ENCODE data around the gene C3orf33.

C3orf33 gene

DNA sequence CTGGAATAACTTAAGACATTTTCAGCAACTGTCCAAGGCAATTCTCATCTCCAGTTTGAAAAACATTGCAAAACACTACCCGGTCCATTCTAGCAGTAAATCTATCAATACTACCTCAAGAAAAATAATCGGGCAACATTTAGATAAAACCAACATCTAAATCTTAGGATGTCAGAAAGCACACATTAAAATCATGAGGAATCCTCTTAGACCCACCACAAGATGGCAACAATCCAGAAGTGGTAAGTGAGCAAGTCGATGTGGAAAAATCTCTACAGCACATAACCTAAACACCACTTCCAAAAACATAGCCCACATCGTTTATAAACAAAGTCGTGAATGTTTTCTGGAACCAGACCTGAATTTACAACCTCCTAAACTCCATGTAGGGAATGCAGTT lies 66.9 kb downstream of the C3orf33 start:
- no peak for DNase-seq

DNA sequence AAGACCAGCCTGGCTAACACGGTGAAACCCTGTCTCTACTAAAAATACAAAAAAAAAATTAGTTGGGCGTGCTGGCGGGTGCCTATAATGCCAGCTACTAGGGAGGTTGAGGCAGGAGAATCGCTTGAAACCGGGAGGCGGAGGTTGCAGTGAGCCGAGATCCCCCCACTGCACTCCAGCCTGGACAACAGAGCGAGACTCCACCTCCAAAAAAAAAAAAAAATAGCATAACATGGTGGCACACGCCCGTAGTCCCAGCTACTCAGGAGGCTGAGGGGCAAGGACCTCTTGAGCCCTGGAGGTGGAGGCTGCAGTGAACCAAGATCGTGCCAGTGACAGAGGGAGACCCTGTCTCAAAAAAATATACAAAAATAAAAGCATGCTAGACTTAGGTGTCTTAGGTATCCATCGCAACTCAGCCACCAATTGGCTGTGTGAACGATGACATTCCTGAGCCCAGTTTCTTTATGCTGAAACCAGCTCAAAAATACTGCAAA lies 67.5 kb downstream of the C3orf33 start:
- no peak for DNase-seq

DNA sequence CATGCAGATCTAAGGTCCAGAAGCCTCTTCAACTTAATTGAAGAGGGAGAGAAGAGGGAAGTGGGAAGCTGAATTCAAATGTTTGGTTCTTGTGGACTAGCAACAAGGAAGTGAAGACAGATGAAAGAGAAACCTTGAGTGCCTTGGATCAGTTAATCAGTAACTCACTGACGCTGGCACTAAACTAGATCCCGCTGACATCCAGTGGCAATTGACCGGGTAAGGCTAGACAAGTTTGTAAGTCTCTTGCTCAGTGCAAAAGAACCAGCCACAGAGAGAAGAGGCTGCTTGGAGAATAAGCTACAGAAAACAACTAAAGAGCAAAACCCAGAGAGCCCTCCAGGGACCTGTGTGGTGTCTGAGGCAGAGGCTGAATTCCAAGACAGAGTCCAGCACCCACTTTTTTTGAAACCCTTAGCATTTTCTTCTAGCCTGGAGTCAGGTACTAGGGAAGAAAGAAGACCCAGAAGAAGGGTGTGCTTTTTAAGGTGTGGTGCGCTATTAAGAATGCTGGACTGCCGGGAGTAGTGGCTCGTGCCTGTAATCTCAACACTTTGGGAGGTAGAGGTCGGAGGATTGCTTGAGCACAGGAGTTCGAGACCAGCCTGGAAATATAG lies 68.1 kb downstream of the C3orf33 start:
- no peak for DNase-seq

DNA sequence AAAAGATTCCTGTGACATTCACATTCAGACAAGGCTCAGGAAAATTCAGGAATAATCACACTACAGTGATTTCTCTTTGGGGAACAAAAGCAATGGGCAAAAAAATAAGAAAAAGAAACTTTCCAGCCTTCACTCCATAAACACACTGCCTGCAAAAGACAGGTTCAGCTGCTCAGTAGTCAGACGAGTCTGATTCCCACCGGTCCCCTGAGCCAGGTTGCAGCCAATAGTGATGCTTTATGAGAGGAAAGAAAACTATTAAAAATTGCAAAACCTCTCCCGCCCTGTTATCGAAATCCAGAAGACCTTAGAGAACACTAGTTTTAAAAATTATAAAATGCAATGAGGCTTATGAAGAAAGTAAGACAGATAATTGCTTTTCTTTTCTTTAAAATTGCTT lies 69.7 kb downstream of the C3orf33 start:
- no peak for DNase-seq

DNA sequence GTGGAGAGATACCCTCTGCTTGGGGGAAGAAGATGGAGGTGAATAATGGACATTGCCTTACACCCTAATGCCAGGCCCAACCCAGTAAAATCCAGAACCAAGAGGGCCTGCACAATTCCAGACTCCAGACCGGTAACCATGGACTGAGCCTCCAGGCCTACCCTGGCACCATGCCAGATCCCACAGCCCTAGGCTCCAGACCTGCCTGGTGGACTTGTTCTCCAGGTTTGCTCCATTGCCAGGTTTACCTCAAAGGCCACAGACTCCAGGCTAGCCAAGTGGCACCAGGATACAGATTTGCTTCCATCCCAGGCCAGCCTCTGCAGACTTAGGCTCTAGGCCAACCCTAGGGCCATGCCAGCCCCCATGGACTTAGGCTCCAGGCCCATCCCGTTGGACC lies 75.2 kb downstream of the C3orf33 start:
- no peak for DNase-seq

DNA sequence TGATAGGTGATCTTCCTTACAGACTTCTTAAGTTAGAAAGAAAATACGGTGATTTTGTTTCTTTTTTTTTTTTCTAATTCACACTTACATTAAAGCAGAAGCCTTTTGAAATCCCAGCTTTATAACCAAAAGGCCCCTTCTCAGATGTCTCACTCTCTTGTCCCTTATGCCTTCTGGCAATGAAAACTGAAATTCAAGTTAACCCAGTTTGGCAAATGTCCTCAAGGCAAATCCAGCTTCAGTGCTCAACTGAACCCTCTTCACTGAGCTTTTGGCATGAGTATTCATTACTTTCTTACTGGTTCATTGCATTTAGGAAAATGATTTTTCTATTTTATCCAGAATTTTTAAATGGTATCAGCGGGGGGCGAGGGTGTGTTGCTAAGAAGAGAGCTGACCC lies 78.2 kb downstream of the C3orf33 start:
- no peak for DNase-seq

DNA sequence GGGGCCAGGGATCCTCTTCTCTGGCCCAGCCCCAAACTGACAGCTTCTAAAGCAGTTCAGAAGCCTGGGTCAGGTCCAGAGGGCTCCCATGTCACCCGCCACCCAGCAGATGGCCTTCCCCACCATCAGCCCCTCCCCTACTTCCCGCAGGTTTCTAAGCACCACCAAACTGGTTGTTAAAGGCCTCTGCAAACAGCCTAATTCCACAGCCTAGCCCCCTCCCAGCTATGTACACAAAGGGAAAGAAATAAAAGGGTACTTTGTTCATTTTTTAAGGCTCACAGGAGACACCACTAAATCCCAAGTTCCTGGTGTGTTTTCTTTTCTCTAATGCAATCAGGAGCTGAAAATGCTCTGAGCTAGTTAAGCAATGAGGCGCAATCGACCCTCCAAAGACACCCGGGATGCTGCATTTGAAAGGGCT lies 91.8 kb downstream of the C3orf33 start:
- DNase-seq = no peak
